Ramos (cell line): ENCODE results near the gene IFT25.
"Not testable (repeated sequence)": the region's sequence is repeated elsewhere in the genome, so short reads cannot be mapped to it uniquely, and the experiment has no call there.

Source experiments
- in situ Hi-C: fragments of 300-500 bp; cut with MboI; formaldehyde crosslinking; loops from one replicate; pipeline ENCODE4 v1.14.3; 2022; ENCODE audit warnings: low sequenced_read_pairs; ENCODE audit not compliant: unreplicated experiment

IFT25 gene

GRCh38 chr1:53945433-53946251 is at the start of gene IFT25:
IFT25 (minus strand) TSS chr1:53945699; CDS start chr1:53940082, 5,617 bp downstream.
- in situ Hi-C loops: no loop called here

- in situ Hi-C loops: not testable (repeated sequence)
Measured at GRCh38 chr1:53994516-53994915, 49.0 kb upstream of the IFT25 start.

- in situ Hi-C loops: no loop called here
Measured at GRCh38 chr1:53992085-53992874, 46.8 kb upstream of the IFT25 start.

DNA sequence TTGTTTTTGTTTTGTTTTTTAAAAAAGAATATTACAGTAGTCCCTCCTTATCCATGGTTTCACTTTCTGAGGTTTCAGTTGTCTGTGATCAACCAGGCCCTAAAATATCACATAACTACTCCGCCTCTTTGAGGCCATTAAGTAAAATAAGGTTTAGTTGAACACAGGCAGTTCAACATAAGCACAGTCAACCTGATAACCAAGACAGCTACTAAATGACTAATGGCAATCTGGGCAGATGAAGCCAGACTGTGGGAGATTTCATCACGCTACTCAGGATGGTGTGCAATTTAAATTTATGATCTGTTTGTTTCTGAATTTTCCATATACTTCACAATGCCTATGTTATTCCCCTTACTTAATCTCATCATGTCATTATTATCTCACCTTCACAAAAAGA is 42.4 kb upstream of the IFT25 start:
- in situ Hi-C loops: no loop called here

- in situ Hi-C loops: no loop called here
Measured at GRCh38 chr1:53986458-53986857, 41.0 kb upstream of the IFT25 start.

DNA sequence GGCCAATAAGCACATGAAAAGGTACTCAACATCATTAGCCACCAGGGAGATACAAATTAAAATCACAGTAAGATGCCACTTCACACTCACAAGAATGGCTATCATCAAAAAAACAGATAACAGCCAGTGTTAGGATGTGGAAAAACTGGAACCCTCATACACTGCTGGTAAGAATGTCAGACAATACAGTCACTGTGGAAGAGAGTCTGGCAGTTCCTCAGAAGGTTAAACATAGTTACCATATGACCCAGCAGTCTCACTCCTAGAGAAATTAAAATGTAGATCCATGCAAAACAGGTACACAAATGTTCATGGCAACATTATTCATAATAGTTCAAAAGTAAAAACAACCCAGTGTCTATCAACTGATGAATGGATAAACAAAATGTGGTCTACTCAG is 39.2 kb upstream of the IFT25 start:
- in situ Hi-C loops: no loop called here

GRCh38 chr1:53982763-53983104 is 37.2 kb upstream of the IFT25 start:
- in situ Hi-C loops: no loop called here

DNA sequence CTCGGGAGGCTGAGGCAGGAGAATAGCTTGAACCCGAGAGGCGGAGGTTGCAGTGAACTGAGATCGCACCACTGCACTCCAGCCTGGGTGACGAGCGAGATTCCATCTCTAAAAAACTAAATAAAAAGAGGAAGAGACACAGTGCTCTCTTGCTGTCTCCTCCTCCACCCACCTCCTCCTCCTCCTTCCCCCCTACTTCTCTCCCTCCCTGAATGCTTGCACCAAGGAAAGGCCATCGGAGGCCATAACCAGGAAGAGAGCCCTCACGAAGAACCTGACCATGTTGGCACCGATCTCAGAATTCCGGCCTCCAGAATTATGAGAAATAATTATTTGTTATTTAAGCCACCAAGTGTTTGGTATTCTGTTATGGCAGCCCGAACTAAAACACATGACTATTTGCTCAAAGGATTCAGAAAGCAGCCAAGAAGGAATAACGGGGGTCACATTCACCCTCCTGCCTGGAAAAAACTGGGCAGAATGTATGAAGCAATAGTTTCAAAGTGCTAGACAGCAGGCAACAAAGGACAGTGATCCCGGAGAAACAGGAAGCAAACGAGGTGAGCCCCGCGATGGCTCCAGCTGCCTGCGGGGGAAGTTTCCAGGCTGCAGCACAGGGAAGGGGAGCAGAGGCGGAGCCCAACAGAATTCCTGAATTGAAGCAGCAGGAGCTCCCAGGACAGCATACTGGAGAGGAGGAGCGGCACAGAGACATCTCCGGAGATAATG is 36.7 kb upstream of the IFT25 start:
- in situ Hi-C loops: no loop called here

GRCh38 chr1:53981220-53981619 is 35.7 kb upstream of the IFT25 start:
- in situ Hi-C loops: no loop called here

DNA sequence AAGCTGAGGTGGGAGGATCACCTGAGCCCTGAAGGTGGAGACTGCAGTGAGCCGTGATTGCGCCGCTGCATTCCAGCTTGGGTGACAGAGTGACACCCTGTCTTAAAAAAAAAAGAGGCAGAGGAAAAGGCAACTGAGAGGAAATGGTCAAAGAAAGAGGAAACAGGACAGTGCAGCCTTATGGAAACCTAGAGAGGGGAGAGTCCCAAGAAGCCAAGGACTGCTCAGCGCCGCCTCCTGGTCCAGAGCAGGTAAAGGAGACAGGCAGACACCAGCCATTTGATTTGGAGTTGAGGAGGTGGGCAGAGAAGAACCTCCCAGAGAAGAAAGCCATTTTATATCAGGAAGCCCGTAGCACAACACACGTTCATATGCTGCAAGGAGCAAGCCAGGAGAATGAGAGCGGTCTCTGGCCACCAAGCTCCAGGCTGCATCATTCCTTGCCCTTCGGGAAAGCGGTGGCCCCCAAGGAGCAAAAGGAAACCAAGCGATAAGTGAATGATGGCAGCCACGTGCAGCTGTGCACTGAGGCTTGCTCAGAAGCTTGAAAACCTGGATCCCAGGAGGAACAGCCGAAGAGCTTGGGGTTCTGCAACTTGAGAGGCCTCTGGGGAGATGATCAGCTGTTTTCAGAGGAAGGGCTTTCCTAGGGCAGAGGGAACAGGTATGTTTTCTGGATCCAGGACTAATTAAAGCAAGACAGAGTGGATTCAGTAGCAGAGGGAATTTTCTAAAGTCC is 34.4 kb upstream of the IFT25 start:
- in situ Hi-C loops: no loop called here

DNA sequence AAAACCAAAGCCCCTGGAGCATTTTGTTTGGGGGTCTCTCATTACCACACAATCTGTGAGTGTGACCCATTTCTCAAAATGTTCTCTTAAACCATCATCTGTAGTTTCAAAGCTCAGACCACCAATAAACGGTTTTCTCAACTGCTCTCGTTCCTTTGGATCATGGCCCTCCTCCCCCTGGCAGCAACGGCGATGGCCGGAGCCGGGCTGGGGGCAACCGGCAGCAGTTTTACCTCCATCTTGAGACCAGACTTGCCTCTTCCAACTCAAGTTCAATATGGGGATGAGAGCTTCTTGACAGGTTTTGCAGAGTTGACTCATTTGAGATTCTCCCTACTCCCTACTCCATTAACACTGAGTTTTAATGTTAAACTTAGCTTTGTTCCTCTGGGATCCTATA is 30.4 kb upstream of the IFT25 start:
- in situ Hi-C loops: no loop called here

- in situ Hi-C loops: loop anchor here (25.0 kb wide), 1 partner anchor 484 kb away; no protein-coding TSS in a partner anchor
Measured at GRCh38 chr1:53971718-53972117, 26.2 kb upstream of the IFT25 start.

GRCh38 chr1:53969323-53969722 is 23.8 kb upstream of the IFT25 start:
- in situ Hi-C loops: loop anchor here (25.0 kb wide), 1 partner anchor 482 kb away; no protein-coding TSS in a partner anchor

GRCh38 chr1:53968125-53968513 is 22.6 kb upstream of the IFT25 start:
- in situ Hi-C loops: loop anchor here (25.0 kb wide), 1 partner anchor 481 kb away; no protein-coding TSS in a partner anchor

GRCh38 chr1:53967409-53968124 is 22.1 kb upstream of the IFT25 start:
- in situ Hi-C loops: loop anchor here (25.0 kb wide), 1 partner anchor 480 kb away; no protein-coding TSS in a partner anchor

DNA sequence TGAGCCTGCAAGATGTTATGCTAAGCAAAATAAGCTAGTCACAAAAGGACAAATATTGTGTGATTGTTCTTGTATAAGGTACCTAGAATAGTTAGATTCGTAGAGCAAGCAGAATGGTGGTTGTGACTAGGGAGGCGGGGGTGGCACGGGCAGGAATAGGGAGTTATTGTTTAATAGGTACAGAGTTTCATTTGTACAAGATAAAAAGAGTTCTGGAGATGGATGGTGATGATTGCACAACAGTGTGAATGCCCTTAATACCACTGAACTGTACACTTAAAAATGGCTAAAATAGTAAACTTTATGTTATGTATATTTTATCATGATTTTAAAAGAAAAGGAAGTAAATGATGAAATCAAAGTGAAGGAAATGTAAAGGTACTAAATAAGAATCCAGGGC is 21.3 kb upstream of the IFT25 start:
- in situ Hi-C loops: loop anchor here (25.0 kb wide), 1 partner anchor 479 kb away; no protein-coding TSS in a partner anchor

GRCh38 chr1:53964109-53964508 is 18.6 kb upstream of the IFT25 start:
- in situ Hi-C loops: loop anchor here (5.0 to 25.0 kb wide), 2 partner anchors 112 to 477 kb away; no protein-coding TSS in a partner anchor

DNA sequence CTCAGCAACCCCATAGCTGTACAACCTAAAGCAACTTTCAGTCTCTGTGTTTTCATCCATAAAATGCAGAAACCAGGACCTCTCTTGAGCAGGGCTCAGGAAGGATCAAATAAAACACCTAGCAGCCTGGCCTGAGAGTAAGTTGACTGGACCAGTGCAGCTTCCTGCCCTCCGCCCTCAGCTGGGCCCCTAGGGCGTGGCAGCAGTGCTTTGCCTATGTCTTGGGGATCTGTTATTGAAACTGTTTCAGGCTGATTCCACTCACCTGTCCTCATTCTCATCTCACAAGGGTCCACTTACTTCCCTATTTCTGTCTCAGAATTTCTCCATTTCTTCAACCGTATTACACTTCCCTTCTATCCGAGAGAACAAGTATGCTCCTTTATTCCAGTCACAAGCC is 18.0 kb upstream of the IFT25 start:
- in situ Hi-C loops: loop anchor here (5.0 to 25.0 kb wide), 2 partner anchors 111 to 476 kb away; no protein-coding TSS in a partner anchor

DNA sequence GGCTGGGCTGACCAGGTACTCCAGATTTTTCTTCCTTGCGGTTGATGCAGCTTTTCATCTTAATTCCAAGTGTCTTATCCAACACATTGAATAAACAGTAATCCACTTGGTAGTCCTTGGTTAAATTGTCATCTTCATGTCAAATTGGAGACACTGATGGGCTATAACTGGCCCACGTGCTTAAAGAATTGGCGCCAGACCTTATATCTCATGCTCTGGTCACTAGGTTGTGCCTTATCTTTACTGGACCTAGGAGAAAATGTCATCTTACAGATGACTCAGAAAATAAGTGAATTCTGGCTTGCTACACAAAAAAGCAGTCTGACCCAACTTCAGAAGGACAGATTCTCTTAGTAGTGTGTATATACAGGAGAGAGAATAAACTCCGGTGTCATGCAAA is 16.9 kb upstream of the IFT25 start:
- in situ Hi-C loops: loop anchor here (5.0 to 25.0 kb wide), 2 partner anchors 110 to 475 kb away; no protein-coding TSS in a partner anchor
